Ovary (tissue), 3 donors: ENCODE data around the gene IFT57.

Experiments
- CTCF ChIP-seq, 3 donors: fragments of 450-650 bp in 2 of 3; fragments of 200-600 bp in 1 of 3; IDR thresholded peaks; one replicate each; pipeline versions ENCODE4 v1.5.1 to v1.8.0; 2016 to 2022; ENCODE audit warnings: antibody characterized with exemption in 3 of 3, mild to moderate bottlenecking in 1 of 3
- EP300 ChIP-seq: sonication (generic); formaldehyde crosslinking; IDR thresholded peaks from one replicate; pipeline ENCODE4 v1.6.1; 2017; ENCODE audit warnings: antibody characterized with exemption
- POLR2A ChIP-seq: fragments of 450-650 bp; IDR thresholded peaks from one replicate; pipeline ENCODE4 v1.6.1; 2017; ENCODE audit warnings: antibody characterized with exemption, mild to moderate bottlenecking, moderate library complexity
- donor health status: DM: no; HTN: no; CAD: no.

GRCh38 chr3:108242776-108243175, 20.6 kb upstream of the IFT57 start:
- TF ChIP-seq POLR2A (no peak), CTCF (IDR thresholded peaks at IDR 0.05) (no peak), EP300 (no peak)
